H9 (cell line): ENCODE measurements around the gene CLCNKB. TPM values are rescaled to one million over a fixed set of nuclear protein-coding genes. Genes with fewer than 3 reads are reported as not detected.
"Not testable (repeated sequence)": the region's sequence is repeated elsewhere in the genome, so short reads cannot be mapped to it uniquely, and the experiment has no call there.

Experiments
- DNase-seq: peaks from one replicate; pipeline ENCODE4 v3.0.0-alpha.2; 2017
- H2AFZ ChIP-seq: one replicate; pipeline ENCODE4 v1.6.1; 2013; ENCODE audit warnings: mild to moderate bottlenecking, low read length, control low read depth, moderate library complexity
- H2AK5ac ChIP-seq: 2 replicates; pipeline ENCODE4 v1.6.1; 2013; ENCODE audit warnings: low read length, control low read depth, mixed read lengths; ENCODE audit not compliant: insufficient read length
- H2BK120ac ChIP-seq: one replicate; pipeline ENCODE4 v1.6.1; 2013; ENCODE audit warnings: low read depth, mild to moderate bottlenecking, low read length, control low read depth, inconsistent platforms; ENCODE audit not compliant: poor library complexity, severe bottlenecking
- H2BK12ac ChIP-seq: 2 replicates; pipeline ENCODE4 v1.6.1; 2013; ENCODE audit warnings: low read length, control low read depth, mixed read lengths, low read depth; ENCODE audit not compliant: insufficient read length
- H2BK15ac ChIP-seq: 2 replicates; pipeline ENCODE4 v1.6.1; 2013; ENCODE audit warnings: low read depth, low read length, control low read depth
- H2BK20ac ChIP-seq: one replicate; pipeline ENCODE4 v1.6.1; 2013; ENCODE audit warnings: low read depth, mild to moderate bottlenecking, low read length, control low read depth, inconsistent platforms; ENCODE audit not compliant: poor library complexity, severe bottlenecking
- H2BK5ac ChIP-seq: 2 replicates; pipeline ENCODE4 v1.6.1; 2013; ENCODE audit warnings: low read length, control low read depth, mixed read lengths; ENCODE audit not compliant: insufficient read length
- H3K14ac ChIP-seq: 2 replicates; pipeline ENCODE4 v1.6.1; 2013; ENCODE audit warnings: low read length, control low read depth; ENCODE audit not compliant: insufficient read depth
- H3K18ac ChIP-seq: 2 replicates; pipeline ENCODE4 v1.6.1; 2013; ENCODE audit warnings: low read depth, mild to moderate bottlenecking, mixed read lengths, low read length, control low read depth; ENCODE audit not compliant: insufficient read length
- H3K23ac ChIP-seq: 2 replicates; pipeline ENCODE4 v1.6.1; 2013; ENCODE audit warnings: low read length, control low read depth, mixed read lengths, low read depth; ENCODE audit not compliant: insufficient read length
- H3K23me2 ChIP-seq: 2 replicates; pipeline ENCODE4 v1.6.1; 2013; ENCODE audit warnings: low read depth, mild to moderate bottlenecking, mixed read lengths, low read length, control low read depth; ENCODE audit not compliant: insufficient read length, poor library complexity, severe bottlenecking
- H3K27ac ChIP-seq: 2 replicates; pipeline ENCODE4 v1.5.1; 2013; ENCODE audit warnings: low read length, control low read depth, mixed read lengths, low read depth; ENCODE audit not compliant: insufficient read length
- H3K27me3 ChIP-seq: 2 replicates; pipeline ENCODE4 v1.6.1; 2013; ENCODE audit warnings: low read length, control low read depth, inconsistent platforms; ENCODE audit not compliant: insufficient read depth
- H3K4ac ChIP-seq: 2 replicates; pipeline ENCODE4 v1.6.1; 2013; ENCODE audit warnings: low read depth, mild to moderate bottlenecking, control low read depth, inconsistent platforms, low read length, moderate library complexity
- H3K4me1 ChIP-seq: 2 replicates; pipeline ENCODE4 v1.6.1; 2013; ENCODE audit warnings: low read length, control low read depth, inconsistent platforms; ENCODE audit not compliant: insufficient read depth
- H3K4me2 ChIP-seq: 2 replicates; pipeline ENCODE4 v1.6.1; 2013; ENCODE audit warnings: low read length, control low read depth, mixed read lengths; ENCODE audit not compliant: insufficient read length, insufficient read depth
- H3K56ac ChIP-seq: 2 replicates; pipeline ENCODE4 v1.6.1; 2013; ENCODE audit warnings: low read depth, mild to moderate bottlenecking, mixed read lengths, low read length, control low read depth; ENCODE audit not compliant: insufficient read length
- H3K79me1 ChIP-seq: 2 replicates; pipeline ENCODE4 v1.6.1; 2013; ENCODE audit warnings: low read depth, mild to moderate bottlenecking, moderate library complexity, low read length, control low read depth, inconsistent platforms; ENCODE audit not compliant: insufficient read depth, poor library complexity, severe bottlenecking
- H3K79me2 ChIP-seq: 2 replicates; pipeline ENCODE4 v1.6.1; 2013; ENCODE audit warnings: low read length, control low read depth, inconsistent platforms; ENCODE audit not compliant: insufficient read depth
- H3K9ac ChIP-seq: 2 replicates; pipeline ENCODE4 v1.6.1; 2013; ENCODE audit warnings: low read length, control low read depth, mixed read lengths; ENCODE audit not compliant: insufficient read length; ENCODE audit errors: extremely low read depth
- H3K9me3 ChIP-seq: one replicate; pipeline ENCODE4 v1.6.1; 2013; ENCODE audit warnings: low read depth, low read length, inconsistent platforms; ENCODE audit not compliant: control insufficient read depth
- H3T11ph ChIP-seq: one replicate; pipeline ENCODE4 v1.6.1; 2013; ENCODE audit warnings: mild to moderate bottlenecking, low read length, control low read depth, inconsistent platforms
- H4K20me1 ChIP-seq: one replicate; pipeline ENCODE4 v1.6.1; 2013; ENCODE audit not compliant: control insufficient read depth, insufficient read length, insufficient read depth
- H4K5ac ChIP-seq: 2 replicates; pipeline ENCODE4 v1.6.1; 2013; ENCODE audit warnings: low read depth, mild to moderate bottlenecking, mixed read lengths, low read length, control low read depth; ENCODE audit not compliant: insufficient read length
- H4K8ac ChIP-seq: replicated peaks from 2 replicates; pipeline ENCODE4 v1.6.1; 2013; ENCODE audit warnings: low read length, control low read depth, mixed read lengths, low read depth; ENCODE audit not compliant: insufficient read length
- H4K91ac ChIP-seq: 2 replicates; pipeline ENCODE4 v1.6.1; 2013; ENCODE audit warnings: low read depth, mild to moderate bottlenecking, moderate library complexity, mixed read lengths, low read length, control low read depth; ENCODE audit not compliant: insufficient read length
- H3K27ac Mint-ChIP-seq, 3 experiments: 2 replicates in 2 of 3; 3 replicates in 1 of 3; pipeline ENCODE4 v1.8.0; 2020 to 2021; ENCODE audit warnings: mixed read lengths in 3 of 3, mild to moderate bottlenecking in 1 of 3, moderate library complexity in 1 of 3
- H3K27me3 Mint-ChIP-seq: 2 replicates; pipeline ENCODE4 v1.8.0; 2021; ENCODE audit warnings: low read depth, mild to moderate bottlenecking, moderate library complexity, mixed read lengths
- H3K36me3 Mint-ChIP-seq, 3 experiments: 2 replicates in 2 of 3; 3 replicates in 1 of 3; pipeline ENCODE4 v1.8.0; 2020 to 2021; ENCODE audit warnings: low read depth in 3 of 3, mixed read lengths in 3 of 3; ENCODE audit not compliant: insufficient read depth in 1 of 3
- H3K4me1 Mint-ChIP-seq, 2 experiments: 2 replicates each; pipeline ENCODE4 v1.8.0; 2020; ENCODE audit warnings: mixed read lengths in 2 of 2
- H3K4me3 Mint-ChIP-seq, 2 experiments: 2 replicates in 1 of 2; 3 replicates in 1 of 2; pipeline ENCODE4 v1.8.0; 2020 to 2021; ENCODE audit warnings: mild to moderate bottlenecking in 2 of 2, mixed read lengths in 2 of 2, moderate library complexity in 1 of 2
- H3K9me3 Mint-ChIP-seq, 2 experiments: 2 replicates in 1 of 2; 3 replicates in 1 of 2; pipeline ENCODE4 v1.8.0; 2020; ENCODE audit warnings: mild to moderate bottlenecking in 2 of 2, mixed read lengths in 2 of 2, moderate library complexity in 1 of 2
- WGBS: extraction: QIAGEN DNeasy Blood & Tissue Kit; methylation state at CpG from one replicate; pipeline ENCODE4 v1.1.7; 2013; ENCODE audit warnings: missing lambda C conversion rate, low lambda C conversion rate, mixed read lengths; ENCODE audit not compliant: insufficient read length; ENCODE audit errors: extremely low coverage; 5-methylcytosine and 5-hydroxymethylcytosine counted together
- total RNA-seq: library from RNA; stranded (reverse); gene quantifications from 2 replicates; pipeline ENCODE4 v1.2.1, GENCODE V29; 2021

The CLCNKB gene
- total RNA-seq, 1 experiment from 2014 or later = 1.7 TPM

DNA sequence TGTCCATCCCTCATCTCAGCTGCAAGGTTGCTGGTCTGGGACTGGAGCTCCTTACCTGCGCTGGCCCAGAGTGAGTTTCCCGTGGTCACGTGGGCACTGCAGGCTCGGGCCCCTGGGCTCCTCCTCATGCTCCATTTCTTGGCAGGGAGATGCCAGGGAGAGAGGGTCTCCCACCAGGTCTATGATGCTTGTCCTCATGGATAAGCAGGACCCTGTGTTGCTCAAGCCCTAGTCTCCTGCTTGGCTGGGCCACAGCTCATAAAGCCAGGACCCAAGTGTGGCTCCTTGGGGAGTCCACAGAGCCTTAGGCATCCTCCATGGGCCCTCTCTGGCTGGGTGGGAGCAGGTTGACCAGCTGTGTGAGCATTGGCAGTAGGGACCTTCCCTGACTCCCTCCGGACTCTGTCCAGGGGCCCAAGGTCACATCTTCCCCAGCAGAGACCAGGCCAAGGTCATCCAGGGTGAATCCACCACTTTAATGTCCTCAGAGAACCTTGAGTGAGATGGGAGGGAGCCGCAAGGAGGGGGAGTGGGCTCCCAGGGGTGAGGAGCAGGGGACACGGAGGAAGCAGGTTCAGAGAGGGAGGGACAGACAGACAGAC is 13.8 kb downstream of the CLCNKB start:
- not testable (repeated sequence) for H4K20me1 ChIP-seq, H2BK120ac ChIP-seq, H4K5ac ChIP-seq, H3K79me1 ChIP-seq, H2BK5ac ChIP-seq, H3K18ac ChIP-seq, H4K8ac ChIP-seq, H3K4me2 ChIP-seq, H4K91ac ChIP-seq, H3K27me3 Mint-ChIP-seq, H3K4ac ChIP-seq, H3K23me2 ChIP-seq, H2BK12ac ChIP-seq, H3K27ac ChIP-seq, H3T11ph ChIP-seq, DNase-seq, H3K14ac ChIP-seq, H2BK20ac ChIP-seq, H3K23ac ChIP-seq, H3K27me3 ChIP-seq, H3K9me3 Mint-ChIP-seq, H3K9me3 ChIP-seq, H3K4me3 Mint-ChIP-seq, H2AFZ ChIP-seq, H3K56ac ChIP-seq, H3K9ac ChIP-seq, H3K79me2 ChIP-seq, H3K36me3 Mint-ChIP-seq, H3K4me1 ChIP-seq
- Histone ChIP-seq H2BK15ac (0 out of 2 replicates have a peak overlapping the region, but pooled peaks have one; percentile 62), H2AK5ac (peak overlapping the region; percentile 57)
- peaks cover 7 to 14% of the 10 kb centered on the region in 2 experiments for H3K4me1 Mint-ChIP-seq
- no CpG with 5 or more reads among the region's 7 CpGs for WGBS
- H3K27ac Mint-ChIP-seq = 0 out of 7 replicates have a peak overlapping the region, but pooled peaks of 1 of the 3 experiments have one; percentile 49

- not testable (repeated sequence) for H3K27me3 Mint-ChIP-seq
- no CpG with 5 or more reads among the region's 20 CpGs for whole genome bisulfite sequencing
Observed at GRCh38 chr1:16058394-16059120, 15.0 kb downstream of the CLCNKB start.

More at GRCh38 chr1:16058394-16059120, 15.0 kb downstream of the CLCNKB start:
- H3K79me2 ChIP-seq, H3K36me3 Mint-ChIP-seq, H3K9me3 ChIP-seq, H3K56ac ChIP-seq, H3K9me3 Mint-ChIP-seq, H3K23me2 ChIP-seq, H3K27me3 ChIP-seq, H2BK20ac ChIP-seq, H3K27ac Mint-ChIP-seq, H3K4me1 ChIP-seq, H2AK5ac ChIP-seq, H2BK15ac ChIP-seq, H2BK12ac ChIP-seq, H3K27ac ChIP-seq, H4K8ac ChIP-seq, H3K23ac ChIP-seq, H3T11ph ChIP-seq, H4K91ac ChIP-seq, DNase-seq, H3K9ac ChIP-seq, H4K5ac ChIP-seq, H3K4me2 ChIP-seq, H3K14ac ChIP-seq, H3K18ac ChIP-seq, H3K4ac ChIP-seq, H2AFZ ChIP-seq, H3K4me3 Mint-ChIP-seq, H3K79me1 ChIP-seq, H2BK5ac ChIP-seq, H2BK120ac ChIP-seq, H4K20me1 ChIP-seq: not testable (repeated sequence)
- H3K4me1 Mint-ChIP-seq = peaks cover 14 to 20% of the 10 kb centered on the region in 2 experiments
